Activated naive CD4-positive, alpha-beta T cell treated with Interleukin-2 at 50 U/mL for 16 hours (primary cell): ENCODE results near the gene TMEM178A.
"Not testable (repeated sequence)": the region's sequence is repeated elsewhere in the genome, so short reads cannot be mapped to it uniquely, and the experiment has no call there.

Experiments
- DNase-seq: peaks from one replicate; pipeline ENCODE4 v3.0.0-alpha.2; 2020

The TMEM178A gene

GRCh38 chr2:39649511-39649910 lies 16.2 kb upstream of the TMEM178A start:
- DNase-seq: no peak

GRCh38 chr2:39650468-39650867 lies 15.2 kb upstream of the TMEM178A start:
- DNase-seq: no peak

- not testable (repeated sequence) for DNase-seq
These were observed 9.5 kb upstream of the TMEM178A start for GRCh38 chr2:39656215-39656614.

GRCh38 chr2:39657287-39657937 lies 8.3 kb upstream of the TMEM178A start:
- no peak for DNase-seq

GRCh38 chr2:39658371-39658770 lies 7.3 kb upstream of the TMEM178A start:
- DNase-seq: no peak

- DNase-seq: no peak
These were observed 5.7 kb upstream of the TMEM178A start for GRCh38 chr2:39659765-39660611.

GRCh38 chr2:39660612-39661236 lies 5.0 kb upstream of the TMEM178A start:
- DNase-seq: no peak

- DNase-seq: no peak
These were observed 3.9 kb upstream of the TMEM178A start for GRCh38 chr2:39661826-39662225.

GRCh38 chr2:39663187-39663930 lies 2.4 kb upstream of the TMEM178A start:
- no peak for DNase-seq

- DNase-seq: no peak
These were observed 1.4 kb upstream of the TMEM178A start for GRCh38 chr2:39664232-39664887.

GRCh38 chr2:39664888-39665591 lies 677 bp upstream of the TMEM178A start:
- DNase-seq: no peak

GRCh38 chr2:39666491-39667101 lies 879 bp downstream of the TMEM178A start:
- DNase-seq: no peak

- no peak for DNase-seq
These were observed 1.6 kb downstream of the TMEM178A start for GRCh38 chr2:39667104-39667885.

- DNase-seq: no peak
These were observed 2.2 kb downstream of the TMEM178A start for GRCh38 chr2:39667886-39668276.

- DNase-seq: no peak
These were observed 2.9 kb downstream of the TMEM178A start for GRCh38 chr2:39668576-39669080.

- DNase-seq: no peak
These were observed 5.9 kb downstream of the TMEM178A start for GRCh38 chr2:39671604-39672003.

GRCh38 chr2:39673018-39673417 lies 7.3 kb downstream of the TMEM178A start:
- no peak for DNase-seq

GRCh38 chr2:39676342-39676741 lies 10.6 kb downstream of the TMEM178A start:
- DNase-seq: no peak

GRCh38 chr2:39678170-39678569 lies 12.5 kb downstream of the TMEM178A start:
- DNase-seq: no peak

- DNase-seq: no peak
These were observed 14.1 kb downstream of the TMEM178A start for GRCh38 chr2:39679805-39680204.
